IMR-90 (cell line): ENCODE results near the gene NR4A2. TPM values are rescaled to one million over a fixed set of nuclear protein-coding genes. Genes with fewer than 3 reads are reported as not detected.

Source experiments
- ATAC-seq: fragments of 200-7000 bp; cut with Tn5 transposase; 2 replicates; pipeline ENCODE4 v1.9.1; 2020; ENCODE audit warnings: low read depth, mild to moderate bottlenecking, moderate library complexity
- BruUV-seq: library from RNA; stranded (reverse); fragments of 400-500 nt; replicated peaks from 2 replicates; lab custom pipeline; 2021; lab: Mats Ljungman, UMichigan
- CTCF ChIA-PET: fragments of 300-600 bp; formaldehyde crosslinking; extraction: SDS; loops from one replicate; lab custom pipeline; 2021; ENCODE audit warnings: antibody characterized with exemption; lab: Yijun Ruan, JAX
- POLR2A ChIA-PET: fragments of 300-600 bp; sonication (Branson Sonifier 250); formaldehyde crosslinking; loops from one replicate; lab custom pipeline; 2022; ENCODE audit warnings: antibody characterized with exemption; ENCODE audit not compliant: unreplicated experiment; lab: Charles Lee
- DNase-seq: peaks from one replicate; pipeline ENCODE4 v3.0.0; 2013
- H2AFZ ChIP-seq: replicated peaks from 2 replicates; pipeline ENCODE3; 2013; ENCODE audit warnings: low read length, mild to moderate bottlenecking; ENCODE audit not compliant: poor library complexity
- H2AK5ac ChIP-seq: 2 replicates; pipeline ENCODE4 v1.6.1; 2013; ENCODE audit warnings: low read depth, low read length, inconsistent platforms
- H2AK9ac ChIP-seq: replicated peaks from 2 replicates; pipeline ENCODE3; 2013; ENCODE audit warnings: mild to moderate bottlenecking, low read depth, low read length, moderate library complexity; ENCODE audit not compliant: poor library complexity
- H2BK120ac ChIP-seq: 2 replicates; pipeline ENCODE4 v1.6.1; 2013; ENCODE audit warnings: low read depth, low read length, inconsistent platforms
- H2BK15ac ChIP-seq: 3 replicates; pipeline ENCODE4 v1.6.1; 2013; ENCODE audit warnings: low read depth, low read length, inconsistent platforms
- H2BK20ac ChIP-seq: 2 replicates; pipeline ENCODE4 v1.6.1; 2013; ENCODE audit warnings: low read depth, mild to moderate bottlenecking, inconsistent platforms, low read length, moderate library complexity
- H2BK5ac ChIP-seq: 2 replicates; pipeline ENCODE4 v1.6.1; 2013; ENCODE audit warnings: mild to moderate bottlenecking, low read depth, low read length, inconsistent platforms; ENCODE audit not compliant: poor library complexity, severe bottlenecking
- H3K14ac ChIP-seq: replicated peaks from 2 replicates; pipeline ENCODE4 v1.6.1; 2013; ENCODE audit warnings: low read depth, low read length, inconsistent platforms
- H3K18ac ChIP-seq: 2 replicates; pipeline ENCODE4 v1.6.1; 2013; ENCODE audit warnings: low read depth, low read length, control low read depth
- H3K23ac ChIP-seq: 2 replicates; pipeline ENCODE4 v1.6.1; 2013; ENCODE audit warnings: low read depth, low read length, inconsistent platforms
- H3K27ac ChIP-seq: 2 replicates; pipeline ENCODE4 v1.5.1; 2013; ENCODE audit warnings: mild to moderate bottlenecking, control low read depth, low read length; ENCODE audit not compliant: insufficient read depth
- H3K27me3 ChIP-seq: 2 replicates; pipeline ENCODE4 v1.6.1; 2013; ENCODE audit warnings: low read length; ENCODE audit not compliant: control insufficient read depth, insufficient read depth
- H3K36me3 ChIP-seq: 2 replicates; pipeline ENCODE4 v1.6.1; 2013; ENCODE audit warnings: low read length, mixed read lengths; ENCODE audit not compliant: control insufficient read depth, insufficient read depth
- H3K4ac ChIP-seq: 2 replicates; pipeline ENCODE4 v1.6.1; 2013; ENCODE audit warnings: low read depth, low read length, inconsistent platforms
- H3K4me1 ChIP-seq: 2 replicates; pipeline ENCODE4 v1.6.1; 2013; ENCODE audit warnings: low read length, mixed read lengths; ENCODE audit not compliant: control insufficient read depth, insufficient read depth
- H3K4me2 ChIP-seq: 2 replicates; pipeline ENCODE4 v1.6.1; 2013; ENCODE audit warnings: low read depth, mild to moderate bottlenecking, control low read depth, low read length, moderate library complexity
- H3K4me3 ChIP-seq: 2 replicates; pipeline ENCODE4 v1.5.1; 2013; ENCODE audit warnings: low read depth, mild to moderate bottlenecking, control low read depth, low read length, moderate library complexity; ENCODE audit not compliant: insufficient read depth
- H3K56ac ChIP-seq: 2 replicates; pipeline ENCODE4 v1.6.1; 2013; ENCODE audit warnings: low read length, inconsistent platforms; ENCODE audit not compliant: insufficient read depth; ENCODE audit errors: extremely low read depth
- H3K79me1 ChIP-seq, 2 experiments: 2 replicates each; pipeline ENCODE4 v1.6.1; 2013; ENCODE audit warnings: low read length in 2 of 2, inconsistent platforms in 1 of 2, low read depth in 1 of 2
- H3K9ac ChIP-seq: 2 replicates; pipeline ENCODE4 v1.6.1; 2013; ENCODE audit warnings: low read depth, low read length, control low read depth
- H3K9me1 ChIP-seq: 2 replicates; pipeline ENCODE4 v1.6.1; 2013; ENCODE audit warnings: low read length, inconsistent platforms; ENCODE audit not compliant: insufficient read depth
- H3K9me3 ChIP-seq: 2 replicates; pipeline ENCODE4 v1.6.1; 2013; ENCODE audit warnings: low read length; ENCODE audit not compliant: control insufficient read depth, insufficient read depth
- H4K20me1 ChIP-seq: 2 replicates; pipeline ENCODE4 v1.6.1; 2013; ENCODE audit warnings: low read length, inconsistent platforms; ENCODE audit not compliant: insufficient read depth
- H4K5ac ChIP-seq: 2 replicates; pipeline ENCODE4 v1.6.1; 2013; ENCODE audit warnings: mild to moderate bottlenecking, low read depth, low read length, control low read depth
- H4K8ac ChIP-seq, 2 experiments: 2 replicates each; pipeline ENCODE4 v1.6.1; 2013; ENCODE audit warnings: low read depth in 2 of 2, low read length in 2 of 2, control low read depth in 1 of 2, inconsistent platforms in 1 of 2
- H4K91ac ChIP-seq: 2 replicates; pipeline ENCODE4 v1.6.1; 2013; ENCODE audit warnings: low read depth, low read length, inconsistent platforms; ENCODE audit not compliant: insufficient read depth
- BHLHE40 ChIP-seq: fragments of 150-350 bp; IDR thresholded peaks from 2 replicates; pipeline ENCODE4 v1.6.1; 2016; ENCODE audit warnings: mild to moderate bottlenecking, low read depth, low read length
- MXI1 ChIP-seq: IDR thresholded peaks from 2 replicates; pipeline ENCODE4 v1.6.1; 2012; ENCODE audit warnings: low read depth, mild to moderate bottlenecking, low read length, moderate library complexity, borderline replicate concordance
- NFE2L2 ChIP-seq: fragments of 150-350 bp; IDR thresholded peaks from 2 replicates; pipeline ENCODE4 v1.6.1; 2016; ENCODE audit warnings: low read depth, mild to moderate bottlenecking, low read length
- POLR2A ChIP-seq: IDR thresholded peaks from 2 replicates; pipeline ENCODE4 v1.6.1; 2012; ENCODE audit warnings: mild to moderate bottlenecking, low read depth, low read length
- RCOR1 ChIP-seq: IDR thresholded peaks from 2 replicates; pipeline ENCODE4 v1.6.1; 2012; ENCODE audit warnings: mild to moderate bottlenecking, low read length, improper control_type of control experiment; ENCODE audit not compliant: insufficient replicate concordance
- RFX5 ChIP-seq: IDR thresholded peaks from 2 replicates; pipeline ENCODE4 v1.8.0; 2012; ENCODE audit warnings: low read depth, mild to moderate bottlenecking, low read length, moderate library complexity
- WGBS, 2 experiments: methylation state at CpG; one replicate each; pipeline versions ENCODE4 v1.1.5 to v1.1.7; 2013; ENCODE audit warnings: missing lambda C conversion rate in 2 of 2; ENCODE audit not compliant: insufficient read length in 1 of 2; ENCODE audit errors: extremely low coverage in 2 of 2; 5-methylcytosine and 5-hydroxymethylcytosine counted together
- dilution Hi-C: fragments of 300-500 bp; cut with HindIII; formaldehyde crosslinking; loops from one replicate; pipeline ENCODE4 v1.14.3; 2018; ENCODE audit warnings: low sequenced_read_pairs; ENCODE audit not compliant: unreplicated experiment
- in situ Hi-C: fragments of 300-500 bp; cut with MboI; formaldehyde crosslinking; loops from 3 replicates; pipeline ENCODE4 v1.14.3; 2019; ENCODE audit warnings: low sequenced_read_pairs, inconsistent platforms, mixed read lengths
- intact Hi-C: fragments of 100-400 bp; cut with micrococcal nuclease; formaldehyde crosslinking; loops from 2 replicates; pipeline ENCODE4 v1.10.0; 2022
- polyA plus RNA-seq, 3 experiments: library from polyadenylated mRNA; depleted of rRNA; stranded (reverse); fragments of >200 nt; gene quantifications; 2 replicates each; pipeline ENCODE4 v1.2.3, GENCODE V29; 2012; ENCODE audit warnings: low replicate concordance in 1 of 3
- total RNA-seq: library from RNA; depleted of rRNA; stranded (reverse); fragments of >200 nt; gene quantifications from 2 replicates; pipeline ENCODE4 v1.2.3, GENCODE V29; 2012

The NR4A2 gene
- total and polyA plus RNA-seq, 2 of the 4 experiments (the other 2 are of a cell fraction) = 0.72 to 2.3 TPM

- dilution Hi-C loops = no loop called here
- no peaks in the 10 kb centered on the region; the same call in none of the 2 replicates for H3K4me1 ChIP-seq
- in situ Hi-C loops = loop anchor here (5.0 to 25.0 kb wide), 4 partner anchors 257 to 1532 kb away; no protein-coding TSS in a partner anchor
- TF ChIP-seq MXI1 = no peak
- TF ChIP-seq RFX5 = no peak
- TF ChIP-seq NFE2L2 = no peak
- TF ChIP-seq RCOR1 = no peak
- peak; percentile 27; the same call in 1 of the 2 replicates for TF ChIP-seq POLR2A
- no peak for TF ChIP-seq BHLHE40
- H2AK5ac ChIP-seq = no peak overlapping the region
- H2BK5ac ChIP-seq = no peak overlapping the region
- ChIA-PET POLR2A (no interaction called here), CTCF (interaction anchor here (0.5 kb wide), 1 partner anchor 10 kb away, joined by 4 read pairs; no protein-coding TSS in a partner anchor)
- no peaks in the 10 kb centered on the region for H3K9me1 ChIP-seq
- no peak overlapping the region for H3K4me3 ChIP-seq
- intact Hi-C loops = loop anchor here (5.0 to 10.0 kb wide), 3 partner anchors 135 to 953 kb away; no protein-coding TSS in a partner anchor
- H3K4ac ChIP-seq = no peak overlapping the region
- H4K5ac ChIP-seq = no peak overlapping the region
- H3K27me3 ChIP-seq = no peaks in the 10 kb centered on the region
- DNase-seq (no peak), ATAC-seq (no peak)
- peak overlapping the region; percentile 36 for H2AFZ ChIP-seq
- WGBS, 2 experiments = 57% methylated on average over 14 of the region's 23 CpGs; no CpG with 5 or more reads in 1 of the 2 experiments
- peaks cover 31% of the 10 kb centered on the region for H3K36me3 ChIP-seq
- H3K27ac ChIP-seq = no peak overlapping the region
- no peak overlapping the region for H4K8ac ChIP-seq
- H3K14ac ChIP-seq = no peak overlapping the region
- no peak overlapping the region for H2BK120ac ChIP-seq
- no peaks in the 10 kb centered on the region for H3K9me3 ChIP-seq
- no peaks in the 10 kb centered on the region for H4K20me1 ChIP-seq
- no TSS peak for BruUV-seq
- no peak overlapping the region for H3K9ac ChIP-seq
- no peak overlapping the region for H4K91ac ChIP-seq
- no peak overlapping the region for H3K56ac ChIP-seq
- H2AK9ac ChIP-seq = no peak overlapping the region
- H2BK20ac ChIP-seq = no peak overlapping the region
- no peak overlapping the region for H3K23ac ChIP-seq
- H2BK15ac ChIP-seq = no peak overlapping the region
- H3K18ac ChIP-seq = no peak overlapping the region
- H3K4me2 ChIP-seq = peak overlapping the region; percentile 20; the same call in 1 of the 2 replicates
- peaks cover 11 to 15% of the 10 kb centered on the region in 2 experiments; a peak in 3 of 4 replicates for H3K79me1 ChIP-seq
These were observed 2.4 kb downstream of the NR4A2 start for GRCh38 chr2:156329927-156330726.
